ENCODE measurements around the gene NT5C2.

DNA sequence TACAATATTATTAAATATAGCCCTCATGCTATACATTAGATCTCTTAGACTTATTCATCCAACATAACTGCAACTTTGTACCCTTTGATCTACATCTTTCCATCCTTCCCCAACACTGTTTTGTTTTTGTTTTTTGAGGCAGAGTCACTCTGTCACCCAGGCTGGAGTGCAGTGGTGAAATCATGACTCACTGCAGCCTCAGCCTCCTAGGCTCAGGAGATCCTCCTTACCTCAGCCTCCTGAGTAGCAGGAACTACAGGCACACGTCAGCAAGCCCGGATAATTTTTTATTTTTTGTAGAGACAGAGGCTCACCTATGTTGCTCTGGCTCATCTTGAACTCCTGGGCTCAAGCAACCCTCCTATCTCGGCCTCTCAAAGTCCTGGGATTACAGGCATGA is 53.3 kb downstream of the NT5C2 start:
- TF ChIP-seq, protein P1, sequence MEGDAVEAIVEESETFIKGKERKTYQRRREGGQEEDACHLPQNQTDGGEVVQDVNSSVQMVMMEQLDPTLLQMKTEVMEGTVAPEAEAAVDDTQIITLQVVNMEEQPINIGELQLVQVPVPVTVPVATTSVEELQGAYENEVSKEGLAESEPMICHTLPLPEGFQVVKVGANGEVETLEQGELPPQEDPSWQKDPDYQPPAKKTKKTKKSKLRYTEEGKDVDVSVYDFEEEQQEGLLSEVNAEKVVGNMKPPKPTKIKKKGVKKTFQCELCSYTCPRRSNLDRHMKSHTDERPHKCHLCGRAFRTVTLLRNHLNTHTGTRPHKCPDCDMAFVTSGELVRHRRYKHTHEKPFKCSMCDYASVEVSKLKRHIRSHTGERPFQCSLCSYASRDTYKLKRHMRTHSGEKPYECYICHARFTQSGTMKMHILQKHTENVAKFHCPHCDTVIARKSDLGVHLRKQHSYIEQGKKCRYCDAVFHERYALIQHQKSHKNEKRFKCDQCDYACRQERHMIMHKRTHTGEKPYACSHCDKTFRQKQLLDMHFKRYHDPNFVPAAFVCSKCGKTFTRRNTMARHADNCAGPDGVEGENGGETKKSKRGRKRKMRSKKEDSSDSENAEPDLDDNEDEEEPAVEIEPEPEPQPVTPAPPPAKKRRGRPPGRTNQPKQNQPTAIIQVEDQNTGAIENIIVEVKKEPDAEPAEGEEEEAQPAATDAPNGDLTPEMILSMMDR (conservative IDR thresholded peaks at IDR 0.05 in 1 of 2, IDR thresholded peaks at IDR 0.05 in 1 of 2; ENCODE audit: low read depth in 1 of 2, low read length in 2 of 2) = no peak
- TF ChIP-seq EZH2 (IDR thresholded peaks at IDR 0.05; ENCODE audit: low read length, missing control alignments) = no peak

All from fibroblast of lung (primary cell).